Measurements from ENCODE around the gene SORBS1.
"Not testable (repeated sequence)": the region's sequence is repeated elsewhere in the genome, so short reads cannot be mapped to it uniquely, and the experiment has no call there.

The SORBS1 gene

GRCh38 chr10:95480102-95480900 is 80.9 kb downstream of the SORBS1 start:
- DNase-seq = peak; percentile 5

GRCh38 chr10:95478935-95479334 is 82.2 kb downstream of the SORBS1 start:
- DNase-seq = no peak

GRCh38 chr10:95478185-95478584 is 83.0 kb downstream of the SORBS1 start:
- DNase-seq = no peak

GRCh38 chr10:95477175-95477520 is 84.0 kb downstream of the SORBS1 start:
- no peak for DNase-seq

- no peak for DNase-seq
Measured at GRCh38 chr10:95476469-95477174, 84.5 kb downstream of the SORBS1 start.

GRCh38 chr10:95475827-95476468 is 85.2 kb downstream of the SORBS1 start:
- DNase-seq = peak; percentile 56

GRCh38 chr10:95475003-95475383 is 86.2 kb downstream of the SORBS1 start:
- peak; percentile 78 for DNase-seq

GRCh38 chr10:95474228-95475002 is 86.8 kb downstream of the SORBS1 start:
- DNase-seq = peak; percentile 78

- DNase-seq = no peak
Measured at GRCh38 chr10:95472304-95473088, 88.7 kb downstream of the SORBS1 start.

GRCh38 chr10:95469676-95470075 is 91.5 kb downstream of the SORBS1 start:
- DNase-seq = no peak

GRCh38 chr10:95469251-95469650 is 91.9 kb downstream of the SORBS1 start:
- no peak for DNase-seq

GRCh38 chr10:95467642-95468041 is 93.5 kb downstream of the SORBS1 start:
- not testable (repeated sequence) for DNase-seq

GRCh38 chr10:95467162-95467599 is 94.0 kb downstream of the SORBS1 start:
- peak; percentile 94 for DNase-seq

- peak; percentile 17 for DNase-seq
Measured at GRCh38 chr10:95466436-95466835, 94.7 kb downstream of the SORBS1 start.

- DNase-seq = peak; percentile 38
Measured at GRCh38 chr10:95464280-95464679, 96.9 kb downstream of the SORBS1 start.

GRCh38 chr10:95462740-95463667 is 98.2 kb downstream of the SORBS1 start:
- DNase-seq = peak; percentile 16

GRCh38 chr10:95461611-95462010 is 99.6 kb downstream of the SORBS1 start:
- DNase-seq = no peak

GRCh38 chr10:95459446-95460045 is 101.6 kb downstream of the SORBS1 start:
- DNase-seq = no peak

- DNase-seq = no peak
Measured at GRCh38 chr10:95458871-95459270, 102.3 kb downstream of the SORBS1 start.

GRCh38 chr10:95458014-95458413 is 103.2 kb downstream of the SORBS1 start:
- DNase-seq = no peak

Data from NCI-H69 (cell line).